ENCODE data around the gene GRB7. TPM values are rescaled to one million over a fixed set of nuclear protein-coding genes. Genes with fewer than 3 reads are reported as not detected.

GRB7 gene
- total RNA-seq, 6 experiments from 2014 or later, result not detected

GRCh38 chr17:39772987-39773934 is 35.5 kb downstream of the GRB7 start:
- Mint-ChIP-seq H3K4me1 (ENCODE audit: low read depth) (peaks cover 9% of the 10 kb centered on the region), H3K27me3 (ENCODE audit: insufficient read depth) (peaks cover 63% of the 10 kb centered on the region), H3K4me3 (no peak overlapping the region), H3K9me3 (no peaks in the 10 kb centered on the region), H3K27ac (no peak overlapping the region), H3K36me3 (ENCODE audit: low read depth) (no peaks in the 10 kb centered on the region)
- DNase-seq, result no peak
- no peak for TF ChIP-seq CTCF (IDR thresholded peaks at IDR 0.05)

- H3K4me1 Mint-ChIP-seq (ENCODE audit: low read depth), result peaks cover 9% of the 10 kb centered on the region
- no peaks in the 10 kb centered on the region for H3K9me3 Mint-ChIP-seq
- no peak overlapping the region for H3K27ac Mint-ChIP-seq
- no peak for TF ChIP-seq CTCF (IDR thresholded peaks at IDR 0.05)
- no peak overlapping the region for H3K4me3 Mint-ChIP-seq
- peaks cover 62% of the 10 kb centered on the region for H3K27me3 Mint-ChIP-seq (ENCODE audit: insufficient read depth)
- DNase-seq, result no peak
- no peaks in the 10 kb centered on the region for H3K36me3 Mint-ChIP-seq (ENCODE audit: low read depth)
These were observed 36.3 kb downstream of the GRB7 start for GRCh38 chr17:39774047-39774446.

- Mint-ChIP-seq H3K27me3 (ENCODE audit: insufficient read depth) (peaks cover 67% of the 10 kb centered on the region), H3K4me3 (no peak overlapping the region), H3K27ac (no peak overlapping the region), H3K4me1 (ENCODE audit: low read depth) (peaks cover 5% of the 10 kb centered on the region), H3K9me3 (no peaks in the 10 kb centered on the region), H3K36me3 (ENCODE audit: low read depth) (no peaks in the 10 kb centered on the region)
- DNase-seq, result no peak
- TF ChIP-seq CTCF (IDR thresholded peaks at IDR 0.05), result no peak
These were observed 37.3 kb downstream of the GRB7 start for GRCh38 chr17:39775031-39775430.

- no peaks in the 10 kb centered on the region for H3K9me3 Mint-ChIP-seq
- no peak for DNase-seq
- no peak for TF ChIP-seq CTCF (IDR thresholded peaks at IDR 0.05)
- H3K4me3 Mint-ChIP-seq, result no peak overlapping the region
- H3K4me1 Mint-ChIP-seq (ENCODE audit: low read depth), result no peaks in the 10 kb centered on the region
- peaks cover 62% of the 10 kb centered on the region for H3K27me3 Mint-ChIP-seq (ENCODE audit: insufficient read depth)
- H3K36me3 Mint-ChIP-seq (ENCODE audit: low read depth), result no peaks in the 10 kb centered on the region
- H3K27ac Mint-ChIP-seq, result no peak overlapping the region
These were observed 38.5 kb downstream of the GRB7 start for GRCh38 chr17:39776252-39776651.

GRCh38 chr17:39777534-39778365 is 40.0 kb downstream of the GRB7 start:
- no peak overlapping the region for H3K27ac Mint-ChIP-seq
- no peak overlapping the region for H3K4me3 Mint-ChIP-seq
- H3K36me3 Mint-ChIP-seq (ENCODE audit: low read depth), result no peaks in the 10 kb centered on the region
- H3K9me3 Mint-ChIP-seq, result no peaks in the 10 kb centered on the region
- no peaks in the 10 kb centered on the region for H3K4me1 Mint-ChIP-seq (ENCODE audit: low read depth)
- TF ChIP-seq CTCF (IDR thresholded peaks at IDR 0.05), result no peak
- peaks cover 66% of the 10 kb centered on the region for H3K27me3 Mint-ChIP-seq (ENCODE audit: insufficient read depth)
- DNase-seq, result no peak
